Tibial artery (tissue), 4 donors: ENCODE results near the gene SLC34A1.
"Not testable (repeated sequence)": the region's sequence is repeated elsewhere in the genome, so short reads cannot be mapped to it uniquely, and the experiment has no call there.

Experiments
- DNase-seq, 2 donors: peaks; one replicate each; pipeline ENCODE4 v3.0.0-alpha.2; 2019
- H3K27ac ChIP-seq, 2 donors: fragments of 200-600 bp; sonication (generic) in 1 of 2; 1 replicate in 1 of 2; 2 replicates in 1 of 2; pipeline ENCODE4 v1.5.1; 2018 to 2019; ENCODE audit warnings: mild to moderate bottlenecking in 1 of 2
- H3K27me3 ChIP-seq, 2 donors: fragments of 200-600 bp; sonication (generic) in 1 of 2; one replicate each; pipeline versions ENCODE4 v1.5.1 to v1.6.0; 2016 to 2019
- H3K36me3 ChIP-seq, 3 donors: fragments of 200-600 bp; sonication (generic) in 2 of 3; one replicate each; pipeline ENCODE4 v1.5.1; 2016 to 2019; ENCODE audit warnings: mild to moderate bottlenecking in 2 of 3
- H3K4me1 ChIP-seq, 4 donors: fragments of 200-600 bp; sonication (generic) in 2 of 4; 1 replicate in 3 of 4; 2 replicates in 1 of 4; pipeline ENCODE4 v1.5.1; 2016 to 2019
- H3K4me3 ChIP-seq, 2 donors: fragments of 200-600 bp; sonication (generic) in 1 of 2; 1 replicate in 1 of 2; 2 replicates in 1 of 2; pipeline ENCODE4 v1.5.1; 2018 to 2019; ENCODE audit warnings: mild to moderate bottlenecking in 2 of 2
- H3K9me3 ChIP-seq, 3 donors: fragments of 200-600 bp; sonication (generic) in 1 of 3; one replicate each; pipeline ENCODE4 v1.5.1; 2016 to 2019
- intact Hi-C: fragments of 100-400 bp; cut with DNase I; formaldehyde crosslinking; loops from one replicate; pipeline ENCODE4 v1.15.0; 2023; ENCODE audit warnings: low total_unique reads
- TF ChIP-seq, protein P1 (sequence below), 2 experiments: fragments of 200-600 bp in 1 of 2; fragments of 450-650 bp in 1 of 2; IDR thresholded peaks; one replicate each; pipeline ENCODE4 v1.5.1; 2017 to 2019; ENCODE audit warnings: antibody characterized with exemption in 2 of 2, mild to moderate bottlenecking in 1 of 2, moderate library complexity in 1 of 2

Gene SLC34A1

DNA sequence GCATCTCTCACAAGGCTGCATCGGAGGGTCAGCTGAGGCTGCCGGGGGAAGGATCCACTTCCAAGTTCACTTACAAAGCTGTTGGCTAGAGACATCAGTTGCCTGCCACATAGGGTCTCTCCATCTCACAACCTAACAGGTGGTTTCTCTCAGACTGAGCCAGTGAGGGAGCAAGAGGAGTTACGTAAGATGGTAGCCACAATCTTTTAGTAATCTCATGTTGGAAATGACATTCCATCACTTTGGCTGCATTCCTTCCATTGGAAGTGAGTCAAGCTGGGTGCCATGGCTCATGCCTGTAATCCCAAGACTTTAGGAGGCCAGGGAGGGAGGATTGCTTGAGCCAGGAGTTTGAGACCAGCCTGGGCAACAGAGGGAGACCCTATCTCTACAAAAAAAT, 34.8 kb downstream of the SLC34A1 start:
- H3K36me3 ChIP-seq = no peaks in the 10 kb centered on the region
- H3K4me3 ChIP-seq = no peak overlapping the region
- TF ChIP-seq, protein P1, sequence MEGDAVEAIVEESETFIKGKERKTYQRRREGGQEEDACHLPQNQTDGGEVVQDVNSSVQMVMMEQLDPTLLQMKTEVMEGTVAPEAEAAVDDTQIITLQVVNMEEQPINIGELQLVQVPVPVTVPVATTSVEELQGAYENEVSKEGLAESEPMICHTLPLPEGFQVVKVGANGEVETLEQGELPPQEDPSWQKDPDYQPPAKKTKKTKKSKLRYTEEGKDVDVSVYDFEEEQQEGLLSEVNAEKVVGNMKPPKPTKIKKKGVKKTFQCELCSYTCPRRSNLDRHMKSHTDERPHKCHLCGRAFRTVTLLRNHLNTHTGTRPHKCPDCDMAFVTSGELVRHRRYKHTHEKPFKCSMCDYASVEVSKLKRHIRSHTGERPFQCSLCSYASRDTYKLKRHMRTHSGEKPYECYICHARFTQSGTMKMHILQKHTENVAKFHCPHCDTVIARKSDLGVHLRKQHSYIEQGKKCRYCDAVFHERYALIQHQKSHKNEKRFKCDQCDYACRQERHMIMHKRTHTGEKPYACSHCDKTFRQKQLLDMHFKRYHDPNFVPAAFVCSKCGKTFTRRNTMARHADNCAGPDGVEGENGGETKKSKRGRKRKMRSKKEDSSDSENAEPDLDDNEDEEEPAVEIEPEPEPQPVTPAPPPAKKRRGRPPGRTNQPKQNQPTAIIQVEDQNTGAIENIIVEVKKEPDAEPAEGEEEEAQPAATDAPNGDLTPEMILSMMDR (IDR thresholded peaks at IDR 0.05) = no peak
- intact Hi-C loops = no loop called here
- no peak overlapping the region for H3K27ac ChIP-seq
- H3K9me3 ChIP-seq = no peaks in the 10 kb centered on the region
- H3K4me1 ChIP-seq = no peaks in the 10 kb centered on the region
- no peak for DNase-seq
- H3K27me3 ChIP-seq = no peaks in the 10 kb centered on the region

DNA sequence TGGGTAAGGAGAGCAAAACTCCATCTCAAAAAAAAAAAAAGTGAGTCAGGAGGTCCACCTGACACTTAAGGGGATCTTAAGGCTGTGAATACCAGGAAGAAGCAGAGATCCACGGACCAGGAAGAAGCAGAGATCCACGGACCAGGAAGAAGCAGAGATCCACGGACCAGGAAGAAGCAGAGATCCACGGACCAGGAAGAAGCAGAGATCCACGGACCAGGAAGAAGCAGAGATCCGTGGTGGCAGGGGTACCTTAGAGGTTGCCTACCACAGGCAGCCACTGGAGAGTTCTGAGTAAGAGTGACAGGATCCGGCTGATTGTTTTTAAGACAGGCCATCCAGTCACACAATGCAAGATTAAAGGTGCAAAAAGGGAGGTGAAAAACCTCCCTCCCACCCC, 36.2 kb downstream of the SLC34A1 start:
- H3K4me3 ChIP-seq, H3K36me3 ChIP-seq, H3K27ac ChIP-seq, DNase-seq, H3K27me3 ChIP-seq, H3K9me3 ChIP-seq, intact Hi-C loops, H3K4me1 ChIP-seq: not testable (repeated sequence)

DNA sequence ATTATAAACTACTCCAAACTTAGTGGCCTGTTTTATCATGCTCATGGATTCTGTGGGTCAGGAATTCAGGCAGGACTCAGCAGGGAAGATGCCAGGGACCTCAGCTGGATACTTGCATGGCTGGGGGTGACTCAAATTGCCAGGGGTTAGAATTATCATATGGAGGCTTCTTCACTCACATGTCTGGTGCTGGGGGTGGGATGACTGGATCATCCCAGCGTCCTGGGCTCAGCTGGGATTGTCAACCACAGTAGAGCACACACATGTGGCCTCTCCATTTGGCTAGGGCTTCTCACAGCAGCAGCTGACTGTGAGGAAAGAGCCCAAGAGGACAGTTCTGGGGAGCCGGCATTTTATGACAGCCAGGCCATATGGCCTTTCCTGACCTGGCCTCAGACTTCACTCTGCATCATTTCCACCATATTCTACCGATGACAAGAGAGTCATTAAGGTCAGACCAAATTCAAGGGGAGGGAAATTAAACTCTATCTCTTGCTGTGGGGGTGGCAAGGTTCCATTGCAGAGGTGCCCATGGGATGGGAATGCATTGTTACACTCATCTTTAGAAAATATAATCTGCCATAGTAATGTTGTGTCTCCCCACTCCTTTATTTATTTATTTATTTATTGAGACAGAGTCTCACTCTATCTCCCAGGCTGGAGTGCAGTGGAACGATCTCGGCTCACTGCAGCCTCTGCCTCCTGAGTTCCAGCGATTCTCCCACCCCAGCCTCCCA, 37.0 kb downstream of the SLC34A1 start:
- intact Hi-C loops = no loop called here
- TF ChIP-seq, protein P1 (IDR thresholded peaks at IDR 0.05) = no peak
- Histone ChIP-seq H3K36me3 (no peaks in the 10 kb centered on the region), H3K4me3 (no peak overlapping the region), H3K27me3 (no peaks in the 10 kb centered on the region), H3K27ac (no peak overlapping the region), H3K9me3 (no peaks in the 10 kb centered on the region), H3K4me1 (peaks cover 0 to 7% (median 3%) of the 10 kb centered on the region in 4 donors)
- DNase-seq = no peak

DNA sequence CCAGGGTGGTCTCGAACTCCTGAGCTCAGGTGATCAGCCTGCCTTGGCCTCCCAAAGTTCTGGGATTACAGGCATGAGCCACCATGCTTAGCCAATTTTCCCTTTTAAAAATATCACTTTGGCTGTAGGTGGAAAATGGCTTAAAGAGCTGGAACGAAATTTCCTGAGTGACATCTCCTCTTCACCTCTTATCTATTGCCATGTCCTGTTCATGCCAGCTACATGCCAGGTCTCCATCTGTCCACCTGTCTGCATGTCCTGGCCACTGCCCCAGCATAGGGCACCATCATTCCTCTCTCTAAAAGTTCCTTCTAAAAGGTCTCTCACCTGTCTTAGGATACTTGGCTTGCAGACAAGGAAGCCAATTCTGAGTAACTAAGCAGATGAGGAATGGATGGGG, 39.4 kb downstream of the SLC34A1 start:
- Histone ChIP-seq H3K4me1 (peaks cover 0 to 25% (median 17%) of the 10 kb centered on the region in 4 donors), H3K9me3 (no peaks in the 10 kb centered on the region), H3K27ac (no peak overlapping the region), H3K4me3 (no peak overlapping the region), H3K36me3 (no peaks in the 10 kb centered on the region), H3K27me3 (no peaks in the 10 kb centered on the region)
- DNase-seq = no peak
- intact Hi-C loops = no loop called here
- TF ChIP-seq, protein P1 (IDR thresholded peaks at IDR 0.05) = no peak

DNA sequence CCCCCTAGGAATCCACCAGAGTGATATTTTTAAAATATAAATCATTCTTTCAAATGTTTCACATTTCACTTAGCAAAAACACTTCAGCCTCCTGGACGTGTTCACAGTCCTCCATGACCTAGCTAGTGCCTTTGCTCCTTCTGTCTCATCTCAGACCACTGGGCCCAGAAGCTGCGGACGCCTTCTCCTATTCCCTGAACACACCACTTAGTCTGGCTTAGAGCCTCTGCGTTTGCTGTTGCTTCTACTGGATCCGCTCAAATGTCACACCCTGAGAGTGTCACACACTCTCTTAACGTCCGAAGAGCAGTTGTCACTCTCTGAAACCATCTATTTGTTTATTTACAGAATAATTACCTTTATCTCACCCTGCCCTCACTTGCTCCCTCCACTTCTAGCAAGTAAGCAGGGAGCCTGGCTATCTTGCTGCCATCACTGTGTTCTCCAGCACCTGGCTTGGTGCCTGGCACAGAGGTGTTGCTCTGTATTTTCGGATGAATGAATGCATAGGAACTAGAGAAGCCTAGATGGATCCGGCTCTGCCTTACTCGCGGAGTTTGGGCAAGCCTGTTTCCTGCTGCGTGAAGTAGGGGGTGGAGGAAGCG, 41.1 kb downstream of the SLC34A1 start:
- peak overlapping the region; percentile 87 to 91 for H3K27ac ChIP-seq
- intact Hi-C loops = no loop called here
- H3K27me3 ChIP-seq = no peaks in the 10 kb centered on the region
- peaks cover 0 to 3% (median 0%) of the 10 kb centered on the region in 3 donors for H3K36me3 ChIP-seq
- DNase-seq = no peak
- no peaks in the 10 kb centered on the region for H3K9me3 ChIP-seq
- TF ChIP-seq, protein P1 (IDR thresholded peaks at IDR 0.05) = no peak
- H3K4me1 ChIP-seq = peaks cover 0 to 41% (median 17%) of the 10 kb centered on the region in 4 donors
- H3K4me3 ChIP-seq = peak overlapping the region; percentile 56 to 66

DNA sequence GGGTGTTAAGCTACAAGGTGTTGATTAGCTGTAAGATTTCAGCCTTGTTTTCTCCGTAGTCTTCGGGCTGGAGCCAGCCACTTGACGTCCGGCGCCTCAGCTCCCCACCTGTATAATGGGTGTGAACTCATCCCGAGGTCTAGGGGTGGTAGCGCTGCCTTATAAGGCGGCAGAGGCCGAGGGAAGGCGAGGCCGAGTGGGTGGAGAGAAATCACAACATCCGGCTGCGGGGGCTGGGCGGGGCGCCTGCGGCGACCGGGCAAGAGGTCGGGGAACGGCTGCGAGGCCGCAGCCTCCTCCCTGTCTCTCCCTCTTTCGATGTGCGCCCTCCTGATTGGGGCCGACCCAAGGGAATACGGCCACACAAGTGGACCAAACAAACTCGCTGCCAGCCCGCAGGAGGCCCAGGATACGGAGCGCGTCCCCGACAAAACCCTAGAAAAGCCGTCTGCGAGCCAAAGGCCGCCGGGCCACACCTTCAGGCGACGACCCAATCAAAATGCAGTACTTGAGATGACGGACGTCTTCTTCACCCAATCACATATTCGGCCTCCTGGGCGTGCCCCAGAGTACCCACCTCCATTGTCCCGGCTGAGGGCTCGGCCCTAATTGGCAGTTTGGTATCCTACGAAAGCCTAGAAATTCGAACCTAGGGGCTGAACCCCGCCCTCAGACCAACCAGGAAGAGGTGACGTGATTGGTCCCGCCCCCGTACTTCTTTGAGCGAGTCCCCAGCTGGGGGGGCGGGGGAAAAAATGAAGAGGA, 41.7 kb downstream of the SLC34A1 start:
- intact Hi-C loops = no loop called here
- H3K9me3 ChIP-seq = no peaks in the 10 kb centered on the region
- DNase-seq = peak; percentile 100
- H3K36me3 ChIP-seq = peaks cover 0 to 10% (median 5%) of the 10 kb centered on the region in 3 donors
- H3K27me3 ChIP-seq = no peaks in the 10 kb centered on the region
- peak overlapping the region; percentile 87 to 91 for H3K27ac ChIP-seq
- peaks cover 0 to 45% (median 17%) of the 10 kb centered on the region in 4 donors for H3K4me1 ChIP-seq
- TF ChIP-seq, protein P1 (IDR thresholded peaks at IDR 0.05) = no peak
- peak overlapping the region; percentile 56 to 66 for H3K4me3 ChIP-seq
